Rectal smooth muscle tissue (tissue), 1 donor: ENCODE results near the gene POLQ.

Experiments
- H3K27ac ChIP-seq: one replicate; pipeline ENCODE4 v1.7.0; 2013; ENCODE audit warnings: low read depth, low read length, inconsistent platforms
- H3K27me3 ChIP-seq: one replicate; pipeline ENCODE4 v1.7.0; 2013; ENCODE audit warnings: low read length; ENCODE audit not compliant: control insufficient read depth, insufficient read depth
- H3K36me3 ChIP-seq: one replicate; pipeline ENCODE4 v1.7.0; 2013; ENCODE audit warnings: low read length; ENCODE audit not compliant: control insufficient read depth, insufficient read depth
- H3K4me1 ChIP-seq: one replicate; pipeline ENCODE4 v1.7.0; 2013; ENCODE audit warnings: low read length; ENCODE audit not compliant: control insufficient read depth, insufficient read depth
- H3K4me3 ChIP-seq: one replicate; pipeline ENCODE4 v1.7.0; 2013; ENCODE audit warnings: low read length
- H3K9ac ChIP-seq: one replicate; pipeline ENCODE4 v1.7.0; 2013; ENCODE audit warnings: low read length

POLQ gene

DNA sequence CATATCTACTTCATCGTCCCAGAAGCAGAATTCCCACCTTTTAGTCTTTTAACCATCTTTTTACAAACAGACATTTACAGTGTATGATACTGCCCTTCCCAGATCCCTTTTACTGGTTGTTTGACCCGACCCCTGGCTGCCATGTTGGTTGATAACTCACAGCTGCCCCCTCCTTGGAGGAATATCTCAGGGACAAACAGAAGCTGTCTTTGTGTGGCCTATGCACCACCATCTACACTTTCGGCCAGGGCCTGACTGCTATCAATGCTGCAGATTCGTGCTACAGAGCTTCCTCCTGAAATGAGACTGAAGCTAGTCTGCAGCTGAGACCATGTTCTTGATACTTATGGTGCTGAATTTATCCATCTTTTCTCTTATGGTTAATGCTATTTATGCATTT lies 6.6 kb upstream of the POLQ start:
- H3K9ac ChIP-seq = no peak overlapping the region
- H3K27me3 ChIP-seq = no peaks in the 10 kb centered on the region
- no peaks in the 10 kb centered on the region for H3K4me1 ChIP-seq
- no peaks in the 10 kb centered on the region for H3K36me3 ChIP-seq
- H3K27ac ChIP-seq = no peak overlapping the region
- no peak overlapping the region for H3K4me3 ChIP-seq

- no peak overlapping the region for H3K9ac ChIP-seq
These were observed 677 bp downstream of the POLQ start for GRCh38 chr3:121545049-121545573.

GRCh38 chr3:121542924-121543323 lies 2.9 kb downstream of the POLQ start:
- no peak overlapping the region for H3K27ac ChIP-seq
- no peaks in the 10 kb centered on the region for H3K27me3 ChIP-seq
- H3K4me3 ChIP-seq = no peak overlapping the region
- no peaks in the 10 kb centered on the region for H3K36me3 ChIP-seq
- H3K9ac ChIP-seq = no peak overlapping the region
- peaks cover 5% of the 10 kb centered on the region for H3K4me1 ChIP-seq

More at GRCh38 chr3:121545049-121545573, 677 bp downstream of the POLQ start:
- peaks cover 5% of the 10 kb centered on the region for H3K4me1 ChIP-seq
- no peaks in the 10 kb centered on the region for H3K27me3 ChIP-seq
- H3K36me3 ChIP-seq = no peaks in the 10 kb centered on the region
- H3K4me3 ChIP-seq = peak overlapping the region; percentile 57
- H3K27ac ChIP-seq = no peak overlapping the region

GRCh38 chr3:121531269-121531668 lies 14.5 kb downstream of the POLQ start:
- Histone ChIP-seq H3K9ac (no peak overlapping the region), H3K27me3 (no peaks in the 10 kb centered on the region), H3K36me3 (no peaks in the 10 kb centered on the region), H3K27ac (no peak overlapping the region), H3K4me3 (no peak overlapping the region), H3K4me1 (no peaks in the 10 kb centered on the region)

- Histone ChIP-seq H3K4me3 (no peak overlapping the region), H3K36me3 (no peaks in the 10 kb centered on the region), H3K27ac (no peak overlapping the region), H3K4me1 (no peaks in the 10 kb centered on the region), H3K9ac (no peak overlapping the region), H3K27me3 (no peaks in the 10 kb centered on the region)
These were observed 16.5 kb downstream of the POLQ start for GRCh38 chr3:121529308-121529707.

GRCh38 chr3:121520510-121520909 lies 25.3 kb downstream of the POLQ start:
- Histone ChIP-seq H3K36me3 (no peaks in the 10 kb centered on the region), H3K27ac (no peak overlapping the region), H3K9ac (no peak overlapping the region), H3K4me3 (no peak overlapping the region), H3K27me3 (no peaks in the 10 kb centered on the region), H3K4me1 (no peaks in the 10 kb centered on the region)

GRCh38 chr3:121517953-121518655 lies 27.7 kb downstream of the POLQ start:
- no peak overlapping the region for H3K27ac ChIP-seq
- H3K27me3 ChIP-seq = no peaks in the 10 kb centered on the region
- no peaks in the 10 kb centered on the region for H3K4me1 ChIP-seq
- no peaks in the 10 kb centered on the region for H3K36me3 ChIP-seq
- H3K4me3 ChIP-seq = no peak overlapping the region
- H3K9ac ChIP-seq = no peak overlapping the region

- no peaks in the 10 kb centered on the region for H3K36me3 ChIP-seq
- H3K4me3 ChIP-seq = no peak overlapping the region
- no peaks in the 10 kb centered on the region for H3K4me1 ChIP-seq
- H3K27me3 ChIP-seq = no peaks in the 10 kb centered on the region
- no peak overlapping the region for H3K27ac ChIP-seq
- H3K9ac ChIP-seq = no peak overlapping the region
These were observed 29.9 kb downstream of the POLQ start for GRCh38 chr3:121515862-121516261.

- Histone ChIP-seq H3K9ac (no peak overlapping the region), H3K27ac (no peak overlapping the region), H3K27me3 (no peaks in the 10 kb centered on the region), H3K36me3 (no peaks in the 10 kb centered on the region), H3K4me3 (no peak overlapping the region), H3K4me1 (no peaks in the 10 kb centered on the region)
These were observed 30.5 kb downstream of the POLQ start for GRCh38 chr3:121515313-121515712.

DNA sequence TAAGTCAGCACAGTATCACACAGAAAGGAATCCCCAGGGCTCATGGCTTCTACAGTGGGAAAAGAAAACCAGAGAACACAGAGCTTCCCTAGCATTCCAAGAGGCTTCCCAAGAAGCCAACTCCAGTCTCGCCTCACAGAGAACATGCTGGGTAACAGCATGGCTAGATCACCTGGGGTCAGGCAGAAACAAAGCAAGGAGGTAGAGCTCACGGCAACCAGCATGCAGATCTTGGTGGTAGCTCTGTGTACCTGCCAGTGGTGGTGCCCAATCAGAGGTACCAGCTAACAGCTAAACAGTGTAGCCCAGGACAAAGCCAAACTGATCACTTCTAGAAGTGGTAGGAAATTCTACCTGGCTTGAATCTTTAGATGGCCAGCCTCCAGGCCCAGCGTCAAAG lies 31.3 kb downstream of the POLQ start:
- Histone ChIP-seq H3K9ac (no peak overlapping the region), H3K4me3 (no peak overlapping the region), H3K27me3 (no peaks in the 10 kb centered on the region), H3K4me1 (no peaks in the 10 kb centered on the region), H3K36me3 (no peaks in the 10 kb centered on the region), H3K27ac (no peak overlapping the region)

DNA sequence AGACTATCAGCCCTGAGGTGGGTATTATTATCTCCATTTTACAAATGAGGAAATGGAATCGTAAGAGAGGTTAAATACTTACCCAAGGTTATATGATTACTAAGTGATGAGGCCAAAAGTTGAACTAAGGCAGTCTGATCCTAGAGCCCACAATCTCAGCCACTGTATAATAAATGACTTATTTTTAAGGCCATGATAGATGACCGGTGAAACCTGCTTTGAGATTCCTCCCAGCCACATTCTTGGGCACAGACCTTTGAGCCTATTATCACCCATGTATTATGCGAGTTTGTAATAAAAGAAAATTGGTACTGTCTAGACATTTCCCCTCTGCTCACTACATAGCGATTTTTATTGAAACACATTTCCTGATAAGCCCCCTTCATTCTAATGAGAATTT lies 37.4 kb downstream of the POLQ start:
- no peaks in the 10 kb centered on the region for H3K4me1 ChIP-seq
- H3K27ac ChIP-seq = no peak overlapping the region
- H3K27me3 ChIP-seq = no peaks in the 10 kb centered on the region
- H3K36me3 ChIP-seq = no peaks in the 10 kb centered on the region
- no peak overlapping the region for H3K9ac ChIP-seq
- H3K4me3 ChIP-seq = no peak overlapping the region

- Histone ChIP-seq H3K4me3 (no peak overlapping the region), H3K27ac (no peak overlapping the region), H3K4me1 (no peaks in the 10 kb centered on the region), H3K27me3 (no peaks in the 10 kb centered on the region), H3K36me3 (no peaks in the 10 kb centered on the region), H3K9ac (no peak overlapping the region)
These were observed 40.5 kb downstream of the POLQ start for GRCh38 chr3:121505256-121505655.

DNA sequence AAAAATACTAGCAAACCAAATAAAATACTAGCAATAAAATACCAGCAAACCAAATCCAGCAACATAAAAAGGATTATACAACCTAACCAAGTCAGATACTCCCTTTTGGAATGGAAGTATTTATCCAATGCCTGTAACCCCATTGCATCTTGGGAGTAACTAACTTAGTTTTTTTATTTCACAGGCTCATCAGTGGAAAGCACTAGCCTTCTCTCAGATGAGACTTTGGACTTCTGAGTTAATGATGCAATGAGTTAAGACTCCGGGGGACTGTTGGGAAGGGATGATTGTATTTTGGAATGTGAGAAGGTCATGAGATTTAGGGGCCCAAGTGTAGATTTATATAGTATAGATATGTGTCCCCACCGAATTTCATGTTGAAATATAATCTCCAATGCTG lies 41.2 kb downstream of the POLQ start:
- H3K9ac ChIP-seq = no peak overlapping the region

More for the DNA sequence above, 41.2 kb downstream of the POLQ start:
- no peaks in the 10 kb centered on the region for H3K36me3 ChIP-seq
- H3K27ac ChIP-seq = no peak overlapping the region
- H3K4me3 ChIP-seq = no peak overlapping the region
- no peaks in the 10 kb centered on the region for H3K4me1 ChIP-seq
- no peaks in the 10 kb centered on the region for H3K27me3 ChIP-seq
